HG02840 (cell line): ENCODE results near the gene ZNF827.

ENCODE experiments used
- ATAC-seq: cut with Tn5 transposase; IDR thresholded peaks from one replicate; pipeline ENCODE4 v1.9.1; 2021; ENCODE audit warnings: mild to moderate bottlenecking, moderate library complexity, moderate number of reproducible peaks; ENCODE audit not compliant: unreplicated experiment, low FRiP score

ZNF827 gene

GRCh38 chr4:145732895-145733880, 205.4 kb downstream of the ZNF827 start:
- ATAC-seq, result peak; percentile 90

- no peak for ATAC-seq
Measured at GRCh38 chr4:145732001-145732815, 206.4 kb downstream of the ZNF827 start.

- no peak for ATAC-seq
Measured at GRCh38 chr4:145731028-145731427, 207.6 kb downstream of the ZNF827 start.

GRCh38 chr4:145730026-145730425, 208.6 kb downstream of the ZNF827 start:
- ATAC-seq, result no peak

GRCh38 chr4:145723336-145723735, 215.3 kb downstream of the ZNF827 start:
- no peak for ATAC-seq

- no peak for ATAC-seq
Measured at GRCh38 chr4:145722561-145722960, 216.1 kb downstream of the ZNF827 start.

GRCh38 chr4:145720656-145721055, 218.0 kb downstream of the ZNF827 start:
- peak; percentile 31 for ATAC-seq

- ATAC-seq, result peak; percentile 75
Measured at GRCh38 chr4:145719752-145720624, 218.6 kb downstream of the ZNF827 start.

GRCh38 chr4:145716661-145717200, 221.9 kb downstream of the ZNF827 start:
- no peak for ATAC-seq

GRCh38 chr4:145716200-145716599, 222.4 kb downstream of the ZNF827 start:
- no peak for ATAC-seq

GRCh38 chr4:145709843-145710242, 228.8 kb downstream of the ZNF827 start:
- ATAC-seq, result no peak

GRCh38 chr4:145709336-145709735, 229.3 kb downstream of the ZNF827 start:
- ATAC-seq, result no peak
